ENCODE data around the gene TAF6.

TAF6 gene

DNA sequence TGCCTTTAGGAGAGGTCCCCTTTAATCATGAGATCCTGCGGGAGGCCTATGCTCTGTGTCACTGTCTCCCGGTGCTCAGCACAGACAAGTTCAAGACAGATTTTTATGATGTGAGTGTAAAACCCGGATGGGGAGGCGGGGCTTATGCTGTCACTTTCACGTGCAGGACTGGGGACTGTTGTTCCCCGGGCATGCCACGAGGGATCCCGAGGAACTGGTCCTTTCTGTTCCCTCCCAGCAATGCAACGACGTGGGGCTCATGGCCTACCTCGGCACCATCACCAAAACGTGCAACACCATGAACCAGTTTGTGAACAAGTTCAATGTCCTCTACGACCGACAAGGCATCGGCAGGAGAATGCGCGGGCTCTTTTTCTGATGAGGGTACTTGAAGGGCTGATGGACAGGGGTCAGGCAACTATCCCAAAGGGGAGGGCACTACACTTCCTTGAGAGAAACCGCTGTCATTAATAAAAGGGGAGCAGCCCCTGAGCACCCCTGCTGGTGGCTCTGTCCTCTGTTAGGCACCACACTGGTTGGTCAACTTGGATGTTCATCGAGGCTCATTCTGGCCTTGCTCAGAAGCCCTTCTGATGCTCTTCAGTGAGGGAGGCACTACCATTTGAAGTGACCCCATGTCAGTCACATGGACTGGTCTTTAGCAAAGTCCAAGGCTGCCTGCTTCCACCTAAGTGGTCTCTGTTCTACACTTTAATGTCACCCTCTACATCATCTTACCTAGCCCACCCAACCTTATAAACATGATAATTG is 27.6 kb downstream of the TAF6 start:
- DNase-seq: no peak

DNA sequence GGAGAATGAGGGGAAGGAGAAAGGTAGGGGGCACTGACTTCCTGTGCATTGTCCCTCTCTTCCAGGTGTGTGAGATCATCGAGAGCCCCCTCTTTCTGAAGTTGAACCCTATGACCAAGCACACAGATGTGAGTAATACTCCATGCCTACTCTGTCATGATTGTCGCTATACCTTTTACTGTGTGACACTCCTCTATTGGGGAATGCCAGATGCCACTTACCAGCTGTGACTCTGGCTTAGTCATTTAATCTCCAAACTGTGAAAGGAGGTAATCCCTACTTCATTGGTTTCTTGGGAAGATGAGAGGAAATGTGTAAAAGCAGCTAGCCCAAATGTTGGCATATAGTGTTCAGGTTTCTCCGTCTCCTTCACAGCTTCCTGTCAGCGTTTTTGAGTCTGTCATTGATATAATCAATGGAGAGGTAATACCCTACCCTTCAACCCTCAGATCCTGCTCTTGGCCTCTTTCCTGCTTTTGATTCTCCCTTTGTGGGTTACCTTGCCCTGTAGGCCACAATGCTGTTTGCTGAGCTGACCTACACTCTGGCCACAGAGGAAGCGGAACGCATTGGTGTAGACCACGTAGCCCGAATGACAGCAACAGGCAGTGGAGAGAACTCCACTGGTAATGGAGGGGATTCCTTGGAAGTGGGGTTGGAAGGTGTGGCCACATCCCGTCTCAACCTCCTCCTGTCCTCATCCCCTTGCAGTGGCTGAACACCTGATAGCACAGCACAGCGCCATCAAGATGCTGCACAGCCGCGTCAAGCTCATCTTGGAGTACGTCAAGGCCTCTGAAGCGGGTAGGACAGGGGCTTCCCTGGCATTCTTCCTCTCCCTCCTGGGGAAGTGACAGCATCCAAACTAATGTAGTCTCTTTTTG is 28.4 kb downstream of the TAF6 start:
- no peak for DNase-seq

DNA sequence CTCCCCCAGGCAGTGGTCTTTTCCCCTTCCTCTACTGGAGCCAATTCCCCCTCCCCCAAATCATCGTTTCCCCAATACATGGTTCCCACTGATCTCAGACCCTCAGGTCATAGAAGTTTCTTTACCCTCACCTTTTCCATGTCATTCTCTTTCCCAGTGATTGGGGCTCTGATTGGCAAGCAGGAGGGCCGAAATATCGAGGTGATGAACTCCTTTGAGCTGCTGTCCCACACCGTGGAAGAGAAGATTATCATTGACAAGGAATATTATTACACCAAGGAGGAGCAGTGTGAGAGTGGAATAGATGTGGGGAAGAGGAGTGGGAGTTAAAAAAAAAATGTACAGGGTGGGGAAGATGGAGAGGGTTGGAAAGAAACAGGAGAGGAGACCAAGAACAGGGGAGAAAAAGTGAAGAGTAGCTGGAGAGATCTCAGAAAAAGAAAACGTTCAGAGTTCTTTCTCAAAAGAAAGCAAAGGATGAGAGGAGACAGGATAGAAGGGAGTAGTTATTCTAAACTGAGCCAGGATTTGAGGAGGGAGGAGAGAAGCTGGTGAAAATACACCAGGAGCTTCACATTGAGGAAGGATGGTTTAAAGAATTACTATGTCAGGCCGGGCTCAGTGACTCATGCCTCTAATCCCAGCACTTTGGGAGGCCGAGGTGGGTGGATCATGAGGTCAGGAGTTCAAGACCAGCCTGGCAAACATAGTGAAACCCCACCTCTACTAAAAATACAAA is 29.5 kb downstream of the TAF6 start:
- DNase-seq: no peak

DNA sequence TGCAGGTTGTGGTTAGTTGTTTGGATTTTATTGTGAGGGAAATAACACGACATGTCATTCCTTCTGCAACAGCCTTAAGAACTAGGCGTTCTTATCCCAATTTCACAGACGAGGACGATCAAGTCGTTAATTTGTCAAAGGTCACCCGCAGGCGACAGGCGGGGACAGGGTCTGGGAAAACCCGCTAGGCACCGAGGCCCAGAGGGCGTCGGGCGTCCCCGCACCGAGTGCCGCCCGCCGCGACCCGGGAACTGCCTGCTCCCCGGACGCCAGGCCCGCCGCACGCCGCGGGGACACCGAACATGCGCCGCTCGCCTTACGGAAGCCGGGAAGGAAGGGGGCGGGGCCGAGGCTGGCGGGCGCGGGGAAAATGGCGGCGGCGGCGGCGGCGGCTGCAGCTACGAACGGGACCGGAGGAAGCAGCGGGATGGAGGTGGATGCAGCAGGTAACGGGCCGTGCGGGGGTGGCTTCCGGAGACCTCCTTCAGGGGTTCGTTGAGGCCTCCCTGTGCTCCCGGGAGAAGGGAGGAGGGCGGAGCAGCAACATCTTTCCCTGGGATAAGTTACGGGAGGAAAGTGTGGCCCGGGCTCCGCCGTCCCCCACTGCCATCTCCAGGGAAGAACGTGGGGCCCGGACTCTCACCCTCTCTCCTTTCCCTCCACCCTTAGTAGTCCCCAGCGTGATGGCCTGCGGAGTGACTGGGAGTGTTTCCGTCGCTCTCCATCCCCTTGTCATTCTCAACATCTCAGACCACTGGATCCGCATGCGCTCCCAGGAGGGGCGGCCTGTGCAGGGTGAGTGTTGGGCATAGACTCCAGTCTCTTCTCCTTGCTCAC is 30.3 kb downstream of the TAF6 start, which contains the start of gene COPS6:
Gene COPS6, plus strand, starts transcription at position 349 of the 837 bp plus-strand sequence. Its CDS starts 22 bp downstream, at position 371.
- peak; percentile 43 for DNase-seq

DNA sequence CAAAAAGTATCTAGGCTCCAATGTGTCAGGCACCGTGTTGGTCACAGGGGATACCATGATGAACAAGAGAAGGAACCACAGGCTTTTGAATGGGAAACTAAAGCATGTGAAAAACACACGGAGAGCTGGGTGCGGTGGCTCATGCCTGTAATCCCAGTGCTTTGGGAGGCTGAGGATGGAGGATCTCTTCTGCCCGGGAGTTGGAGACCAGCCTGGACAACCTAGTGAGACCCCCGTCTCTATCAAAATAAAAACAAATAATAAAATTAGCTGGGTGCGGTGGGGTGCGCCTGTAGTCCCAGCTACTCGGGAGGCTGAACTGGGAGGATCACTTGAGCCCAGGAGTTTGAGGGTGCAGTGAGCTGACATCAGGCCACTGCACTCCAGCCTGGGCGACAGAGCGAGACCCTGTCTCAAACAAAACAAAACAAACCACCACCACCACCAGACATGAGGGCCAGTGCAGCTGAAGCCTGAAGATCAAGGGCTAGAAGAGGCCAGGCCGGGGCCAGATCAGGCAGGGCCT is 31.0 kb downstream of the TAF6 start:
- no peak for DNase-seq

DNA sequence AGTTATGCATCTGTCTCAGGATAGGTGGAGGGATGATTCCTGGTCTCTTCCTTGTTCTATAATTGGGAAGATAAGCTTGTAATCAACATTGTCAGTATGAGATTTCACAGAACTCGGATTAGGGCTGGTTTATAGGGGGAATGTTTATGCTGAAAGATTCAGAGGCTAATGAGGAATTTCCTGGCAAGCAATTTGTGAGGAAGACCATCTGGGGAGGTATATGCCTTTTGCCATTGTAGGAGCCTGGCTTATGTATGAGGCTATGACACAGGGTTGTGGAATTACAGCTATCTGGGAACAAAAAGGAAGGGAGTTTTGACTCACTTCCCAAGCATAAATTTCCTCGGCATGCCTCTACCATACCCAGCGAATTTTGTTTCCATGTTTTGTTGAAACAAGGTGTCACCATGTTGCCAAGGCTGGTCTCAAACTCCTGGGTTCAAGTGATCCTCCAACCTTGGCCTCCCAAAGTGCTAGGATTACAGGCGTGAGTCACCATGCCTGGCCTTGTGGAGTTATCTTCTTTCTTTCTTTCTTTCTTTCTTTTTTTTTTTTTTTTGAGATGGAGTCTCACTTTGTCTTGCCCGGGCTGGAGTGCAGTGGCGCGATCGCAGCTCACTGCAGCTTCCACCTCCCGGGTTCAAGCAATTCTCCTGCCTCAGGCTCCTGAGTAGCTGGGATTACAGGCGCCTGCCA is 32.0 kb downstream of the TAF6 start:
- DNase-seq: no peak

DNA sequence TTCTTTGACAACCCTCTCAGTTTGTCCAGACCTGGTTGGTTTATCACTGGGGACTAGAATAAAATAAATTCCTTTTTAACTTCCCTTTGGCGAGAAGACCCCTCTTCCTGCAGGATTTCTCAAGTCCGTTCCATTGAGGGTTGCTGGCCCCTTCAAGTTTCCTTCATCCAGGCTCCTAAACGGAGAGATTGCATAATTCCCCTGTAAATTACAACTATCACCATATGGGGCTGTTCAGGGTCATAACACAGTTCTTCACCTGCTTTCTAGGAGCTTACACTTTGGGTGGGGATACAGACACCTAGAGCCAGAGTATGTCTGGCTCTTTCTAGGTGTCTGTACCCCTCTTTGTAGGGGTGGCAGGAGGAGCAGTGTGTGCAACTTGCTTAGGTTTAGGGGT is 33.6 kb downstream of the TAF6 start:
- no peak for DNase-seq

DNA sequence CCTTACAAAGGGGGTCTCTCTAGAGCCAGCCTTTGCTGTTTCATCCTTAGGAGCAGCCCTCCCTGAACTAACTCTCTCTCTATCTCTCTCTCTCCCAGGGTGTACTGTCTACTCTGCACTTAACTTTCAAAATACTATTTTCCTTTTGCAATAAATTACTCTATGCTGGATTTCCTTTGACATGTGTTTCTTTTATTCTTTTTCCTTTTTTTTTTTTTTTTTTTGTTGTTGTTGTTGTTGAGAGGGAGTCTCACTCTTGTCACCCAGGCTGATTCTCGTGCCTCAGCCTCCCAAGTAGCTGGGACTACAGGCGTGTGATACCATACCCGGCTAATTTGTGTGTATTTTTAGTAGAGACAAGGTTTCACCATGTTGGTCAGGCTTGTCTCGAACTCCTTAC is 36.2 kb downstream of the TAF6 start:
- DNase-seq: no peak

DNA sequence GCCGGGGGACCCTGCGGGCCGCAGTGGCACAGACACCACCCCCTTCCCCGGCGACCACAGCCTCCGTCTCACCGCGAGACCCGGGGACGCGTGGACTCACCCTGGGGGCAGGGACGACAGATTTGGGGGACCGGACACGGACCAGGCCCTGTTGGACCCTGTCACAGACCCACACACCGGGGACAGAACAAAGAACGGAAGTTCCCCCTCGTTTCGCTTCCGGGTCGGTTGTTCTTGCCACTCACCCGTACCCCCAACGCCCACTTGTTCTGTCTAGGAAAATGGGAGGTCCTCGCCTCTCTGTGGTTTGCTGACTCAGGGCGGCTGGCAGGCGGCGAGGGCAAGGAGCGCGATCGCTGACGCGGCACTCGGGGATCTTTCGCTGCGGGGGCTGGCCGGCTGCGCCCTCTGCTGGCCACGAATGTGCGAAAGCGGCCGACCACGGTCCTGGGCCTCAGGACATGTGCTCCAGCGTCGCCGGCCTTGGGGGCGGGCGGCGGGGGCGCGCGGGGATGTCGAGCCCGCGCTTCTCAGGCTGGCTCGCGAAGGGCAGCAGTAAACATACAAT is 37.5 kb downstream of the TAF6 start, which contains the start of gene ZNF3:
Gene ZNF3, minus strand, starts transcription at position 189 of the 568 bp plus-strand sequence. CDS start 4,366 bp downstream, outside the sequence.
- DNase-seq: peak; percentile 98

DNA sequence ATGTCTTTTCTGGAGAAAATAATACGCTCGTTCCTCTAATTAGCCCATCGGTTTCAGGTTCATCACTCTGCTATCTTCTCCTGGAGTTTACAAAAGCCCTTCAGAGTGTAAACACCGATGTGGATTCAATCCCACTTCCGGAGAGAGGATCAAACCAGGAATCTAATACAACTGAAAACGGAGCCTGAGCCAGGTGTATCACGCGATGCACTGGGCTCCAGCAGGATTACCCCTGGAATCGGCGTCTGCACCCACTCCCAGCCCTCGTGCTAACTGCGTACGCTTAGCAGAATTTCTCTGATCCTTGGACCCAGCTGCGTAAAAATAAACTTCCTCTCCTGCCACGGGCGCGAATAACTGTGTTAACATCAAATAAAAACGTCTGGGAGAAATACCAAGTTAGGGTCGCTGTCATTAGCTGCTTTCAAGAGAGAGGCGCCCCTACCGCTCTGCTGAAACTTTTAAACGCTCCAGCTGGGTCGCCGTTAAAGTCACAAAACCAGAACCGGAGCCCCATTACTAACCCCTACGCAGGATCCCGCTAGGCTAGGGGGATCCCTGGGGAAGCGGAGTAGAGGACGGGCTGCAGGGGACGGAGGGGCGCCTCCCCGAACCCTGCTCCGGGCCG is 38.1 kb downstream of the TAF6 start:
- peak; percentile 33 for DNase-seq

DNA sequence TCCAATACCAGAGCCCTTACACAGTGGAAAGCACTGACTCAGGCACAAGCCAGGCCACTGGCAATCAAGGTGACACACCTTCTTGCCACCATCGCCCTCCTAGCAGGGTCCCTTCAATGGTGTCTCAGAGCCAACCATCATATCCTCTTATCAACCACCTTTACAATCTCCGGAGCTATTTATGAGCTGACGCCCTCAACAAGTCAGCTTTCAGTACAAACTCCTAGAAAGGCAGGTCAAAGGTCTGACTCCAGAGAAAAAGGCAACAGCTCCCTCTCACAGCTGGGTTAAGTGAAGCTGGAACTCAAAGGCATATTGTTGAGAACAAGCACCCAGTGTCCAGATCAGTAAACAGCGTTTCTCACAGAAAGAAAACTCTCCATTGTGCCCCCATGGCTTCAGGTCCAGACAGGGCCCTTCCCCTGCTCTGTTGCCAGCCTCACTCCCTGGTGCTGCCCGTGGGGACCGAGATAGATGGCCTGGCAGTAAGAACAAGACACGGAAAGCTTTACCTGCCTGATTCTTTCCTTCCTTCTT is 40.1 kb downstream of the TAF6 start:
- DNase-seq: no peak

DNA sequence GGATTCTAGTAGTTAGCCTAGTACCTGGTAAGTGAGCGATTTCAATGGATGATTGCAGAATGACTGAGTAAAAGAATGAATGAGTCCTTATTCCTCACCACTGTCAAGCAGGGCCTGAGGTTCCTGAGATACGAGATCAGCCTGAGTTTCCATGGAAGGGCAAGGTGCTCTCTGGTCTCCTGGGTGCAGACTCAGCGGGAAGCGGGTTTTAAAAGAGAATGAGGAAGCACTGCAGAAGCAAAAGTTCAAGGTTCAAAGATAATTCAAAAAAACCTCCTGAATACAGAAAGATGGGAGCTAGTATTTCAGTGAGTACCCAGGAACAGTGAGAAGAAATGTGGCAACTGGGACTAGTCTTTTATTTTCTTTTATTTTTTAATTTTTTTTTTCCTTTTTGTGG is 42.0 kb downstream of the TAF6 start:
- no peak for DNase-seq

DNA sequence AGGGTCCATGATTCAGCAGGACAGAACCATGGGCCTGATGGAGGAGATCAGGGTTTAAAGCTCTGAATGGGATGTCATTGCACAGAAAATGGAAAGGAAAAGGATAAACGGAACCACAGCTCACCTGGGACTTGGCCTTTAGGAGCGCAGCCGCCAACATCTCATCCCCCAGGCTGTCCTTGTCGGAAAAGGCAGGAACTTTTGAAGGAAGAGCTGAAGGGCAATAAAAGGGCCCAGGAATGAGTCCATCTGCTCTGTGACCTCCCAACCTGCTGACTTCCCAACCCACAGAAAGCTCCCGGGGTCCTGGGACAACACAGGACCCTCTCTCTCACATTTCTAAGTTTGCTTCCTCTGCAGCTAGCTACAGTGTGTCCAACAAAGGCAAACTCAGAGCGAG is 43.7 kb downstream of the TAF6 start:
- no peak for DNase-seq

DNA sequence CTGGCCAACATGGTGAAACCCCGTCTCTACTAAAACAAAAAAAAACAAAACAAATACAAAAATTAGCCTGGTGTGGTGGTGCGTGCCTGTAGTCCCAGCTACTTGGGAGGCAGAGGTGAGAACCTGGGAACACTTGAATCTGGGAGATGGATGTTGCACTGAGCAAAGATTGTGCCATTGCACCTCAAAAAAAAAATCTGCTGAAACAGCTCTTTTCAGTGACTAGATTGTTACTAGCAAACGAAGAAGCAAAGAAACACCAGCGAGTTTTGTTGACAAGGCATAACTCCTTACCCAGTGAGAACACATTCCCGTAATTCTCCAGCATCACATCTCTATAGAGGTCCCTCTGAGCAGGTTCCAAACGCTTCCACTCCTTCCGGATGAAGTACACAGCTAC is 44.3 kb downstream of the TAF6 start:
- no peak for DNase-seq

DNA sequence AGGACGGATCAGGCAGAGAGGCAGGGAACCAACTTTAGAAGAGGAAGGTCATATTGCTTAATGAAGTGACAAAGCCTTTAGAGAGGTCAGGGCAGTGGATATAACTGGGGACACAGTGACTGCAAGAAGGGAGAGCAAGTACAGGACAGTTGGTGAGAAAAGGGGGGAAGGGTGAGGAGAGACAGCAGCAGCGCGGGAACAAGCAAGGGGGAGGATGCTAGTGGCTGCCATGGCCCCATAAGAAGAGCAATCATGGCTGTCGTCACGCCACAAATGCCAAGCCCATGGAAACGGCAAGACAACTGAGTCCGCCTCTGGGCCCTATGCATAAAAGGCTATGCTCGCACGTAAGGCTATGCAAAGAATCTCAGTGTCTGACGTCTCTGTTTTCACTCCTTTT is 46.7 kb downstream of the TAF6 start:
- DNase-seq: no peak

DNA sequence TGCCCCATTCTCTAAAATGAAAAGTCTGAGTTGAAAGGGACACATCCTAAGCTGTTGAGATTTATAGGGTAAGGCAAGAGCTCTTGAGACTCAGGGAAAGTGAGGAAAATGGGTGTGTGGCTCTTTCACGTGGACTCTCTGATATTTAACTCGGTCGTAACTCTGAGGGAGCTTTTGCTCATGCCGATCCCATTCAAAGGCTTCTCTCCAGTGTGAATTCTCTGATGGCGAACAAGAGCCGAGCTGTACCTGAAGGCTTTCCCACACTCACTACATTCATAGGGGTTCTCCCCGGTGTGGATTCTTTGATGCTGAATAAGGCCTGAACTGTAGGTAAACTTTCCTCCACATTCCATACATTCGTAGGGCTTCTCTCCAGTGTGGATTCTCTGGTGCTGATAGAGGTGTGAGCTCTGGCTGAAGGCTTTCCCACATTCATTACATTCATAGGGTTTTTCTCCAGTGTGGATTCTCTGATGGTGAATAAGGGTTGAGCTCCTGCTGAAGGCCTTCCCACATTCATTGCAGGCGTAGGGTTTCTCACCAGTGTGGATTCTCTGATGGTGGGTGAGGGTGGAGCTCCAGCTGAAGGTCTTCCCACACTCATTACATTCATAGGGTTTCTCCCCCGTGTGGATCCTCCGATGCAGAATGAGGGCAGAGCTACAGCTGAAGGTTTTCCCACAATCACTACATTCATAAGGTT is 48.0 kb downstream of the TAF6 start:
- no peak for DNase-seq

DNA sequence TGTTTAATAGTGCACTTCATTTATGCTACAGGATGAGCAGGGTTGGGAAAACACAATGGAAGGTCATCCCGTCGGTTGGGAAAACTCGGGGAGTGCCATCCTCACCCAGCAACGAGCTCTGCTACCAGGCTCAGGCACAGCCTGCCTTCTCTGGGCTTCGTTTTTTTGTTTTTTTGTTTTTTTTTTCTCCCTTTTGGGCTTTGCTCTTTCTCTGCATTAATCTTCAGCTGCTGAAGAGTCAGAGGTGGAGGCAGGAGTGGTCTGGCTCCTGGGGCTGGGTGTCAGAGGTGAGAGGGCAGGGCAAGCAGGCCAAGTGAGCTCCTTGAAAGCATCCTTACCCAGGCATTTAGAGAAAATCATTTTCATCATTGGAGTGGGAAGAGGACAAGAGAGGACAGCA is 49.2 kb downstream of the TAF6 start:
- no peak for DNase-seq

DNA sequence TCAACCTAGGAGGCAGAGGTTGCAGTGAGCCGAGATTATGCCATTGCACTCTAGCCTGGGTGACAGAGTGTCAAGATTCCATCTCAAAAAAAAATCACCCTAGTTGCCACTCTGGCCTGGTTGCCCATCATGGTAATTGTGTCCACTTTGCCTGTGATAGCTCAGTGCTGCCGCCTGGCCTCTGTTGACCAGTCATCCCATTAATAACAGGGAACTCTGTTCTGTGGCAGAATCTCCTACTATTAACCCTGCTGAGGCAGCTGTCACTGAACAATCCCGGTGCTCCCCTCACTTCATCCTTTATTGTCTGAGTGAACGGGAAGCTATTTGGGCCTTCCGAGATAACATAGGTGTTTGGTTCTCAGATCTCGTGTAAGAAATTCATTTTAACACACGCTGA is 52.2 kb downstream of the TAF6 start:
- DNase-seq: no peak

DNA sequence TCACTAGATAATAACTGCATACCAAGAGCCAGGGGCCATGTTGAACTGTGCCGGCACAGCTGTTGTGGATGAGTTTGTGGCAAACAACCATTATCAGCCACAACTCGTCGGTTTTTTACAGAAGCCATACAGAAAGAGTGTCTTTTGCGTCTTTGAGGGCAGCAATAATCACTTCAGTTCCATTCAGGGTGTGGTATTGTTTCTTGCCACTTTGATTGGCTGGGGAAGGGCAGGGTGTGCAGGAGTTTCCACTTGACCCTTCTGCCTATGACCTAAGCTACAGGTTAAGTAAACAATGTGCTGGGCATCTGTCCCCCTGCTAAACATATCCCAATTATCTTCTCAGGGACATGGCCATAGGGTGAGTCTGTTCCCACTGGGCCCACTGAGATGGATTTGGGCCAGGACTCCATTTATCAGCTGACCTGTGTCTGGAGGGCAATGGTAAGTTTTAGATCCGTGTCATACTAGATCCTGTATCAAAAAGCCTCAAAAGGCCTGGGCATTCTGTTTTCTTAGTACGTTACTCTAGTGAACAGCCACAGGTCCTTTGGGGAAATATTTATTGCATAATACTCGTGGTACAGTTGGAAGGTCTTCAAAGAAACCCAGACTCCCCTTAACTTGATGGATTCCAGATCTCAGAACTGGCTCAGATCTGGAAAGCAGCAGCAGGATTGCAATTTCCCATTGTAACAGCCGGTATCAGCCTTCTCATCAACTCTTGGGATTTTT is 53.5 kb downstream of the TAF6 start:
- DNase-seq: no peak

Measured in DMS153 (cell line).